Measurements from ENCODE around the gene HAGH. TPM values are rescaled to one million over a fixed set of nuclear protein-coding genes. Genes with fewer than 3 reads are reported as not detected.

Gene HAGH
- 68.2 and 75.2 TPM in 2 replicates for total RNA-seq

DNA sequence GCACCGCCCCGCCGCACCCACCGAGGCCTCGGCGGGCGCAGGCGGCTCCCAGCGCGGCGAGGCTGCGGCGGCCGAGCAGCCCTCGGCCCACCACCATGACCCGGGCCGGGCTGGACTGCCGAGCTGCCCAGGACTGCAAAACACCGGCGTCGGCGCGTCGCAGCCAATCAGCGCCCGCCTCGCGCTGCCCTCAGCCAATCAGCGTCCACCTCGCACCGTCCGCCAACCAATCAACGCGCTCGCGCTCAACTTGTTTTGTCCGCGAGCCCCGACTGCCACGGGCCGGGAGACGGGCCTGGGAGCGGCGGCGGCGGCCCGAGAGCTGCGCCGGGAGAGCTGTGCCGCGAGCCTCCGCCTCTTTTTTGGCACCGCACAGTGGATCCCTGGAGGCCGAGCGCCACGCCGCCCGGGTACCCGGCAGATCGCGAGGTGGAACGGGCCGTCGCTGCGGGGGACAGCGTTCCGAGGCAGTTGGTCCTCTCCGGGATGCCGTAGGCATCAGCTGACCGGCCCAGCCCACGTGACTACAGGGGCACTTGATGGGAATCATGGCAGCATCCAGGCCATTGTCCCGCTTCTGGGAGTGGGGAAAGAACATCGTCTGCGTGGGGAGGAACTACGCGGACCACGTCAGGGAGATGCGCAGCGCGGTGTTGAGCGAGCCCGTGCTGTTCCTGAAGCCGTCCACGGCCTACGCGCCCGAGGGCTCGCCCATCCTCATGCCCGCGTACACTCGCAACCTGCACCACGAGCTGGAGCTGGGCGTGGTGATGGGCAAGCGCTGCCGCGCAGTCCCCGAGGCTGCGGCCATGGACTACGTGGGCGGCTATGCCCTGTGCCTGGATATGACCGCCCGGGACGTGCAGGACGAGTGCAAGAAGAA lies at the start of gene HAGH, which contains the start of gene FAHD1:
HAGH (minus strand) TSS at position 135 of the 883 bp plus-strand sequence; CDS start at position 97, 38 bp downstream.
FAHD1 (plus strand) TSS at position 516 of the 883 bp plus-strand sequence; CDS start at position 549, 33 bp downstream.

DNA sequence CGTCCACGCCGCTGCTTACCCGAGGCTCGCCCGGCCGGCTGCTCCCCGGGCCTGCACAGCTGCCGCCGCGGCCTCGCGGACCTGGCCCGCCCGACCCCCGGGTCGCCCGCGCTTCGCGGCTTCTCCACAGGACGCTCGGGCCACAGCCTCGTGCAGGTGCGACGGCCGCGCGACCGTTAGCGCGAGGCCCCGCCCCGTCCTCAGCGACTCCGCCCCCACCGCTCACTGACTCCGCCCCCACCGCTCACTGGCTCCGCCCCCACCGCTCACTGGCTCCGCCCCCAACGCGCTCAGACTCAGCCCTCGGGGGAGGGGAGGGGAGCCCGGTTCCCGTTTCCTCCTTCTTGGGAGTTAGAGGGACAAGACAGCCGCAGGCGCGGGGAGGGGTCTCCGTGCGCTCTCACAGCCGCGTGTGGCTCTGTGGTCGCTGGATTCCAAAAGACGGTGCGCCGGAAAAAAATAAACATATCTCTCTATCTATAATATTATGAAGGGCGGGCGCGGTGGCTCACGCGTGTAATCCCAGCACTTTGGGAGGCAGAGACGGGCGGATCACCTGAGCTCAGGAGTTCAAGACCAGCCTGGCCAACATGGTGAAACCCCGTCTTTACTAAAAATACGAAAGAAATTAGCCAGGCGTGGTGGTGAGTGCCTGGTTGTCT lies 45.5 kb upstream of the HAGH start, which contains the start of gene MEIOB:
MEIOB (minus strand) TSS at position 191 of the 662 bp plus-strand sequence. CDS start 3,989 bp downstream, outside the sequence.

DNA sequence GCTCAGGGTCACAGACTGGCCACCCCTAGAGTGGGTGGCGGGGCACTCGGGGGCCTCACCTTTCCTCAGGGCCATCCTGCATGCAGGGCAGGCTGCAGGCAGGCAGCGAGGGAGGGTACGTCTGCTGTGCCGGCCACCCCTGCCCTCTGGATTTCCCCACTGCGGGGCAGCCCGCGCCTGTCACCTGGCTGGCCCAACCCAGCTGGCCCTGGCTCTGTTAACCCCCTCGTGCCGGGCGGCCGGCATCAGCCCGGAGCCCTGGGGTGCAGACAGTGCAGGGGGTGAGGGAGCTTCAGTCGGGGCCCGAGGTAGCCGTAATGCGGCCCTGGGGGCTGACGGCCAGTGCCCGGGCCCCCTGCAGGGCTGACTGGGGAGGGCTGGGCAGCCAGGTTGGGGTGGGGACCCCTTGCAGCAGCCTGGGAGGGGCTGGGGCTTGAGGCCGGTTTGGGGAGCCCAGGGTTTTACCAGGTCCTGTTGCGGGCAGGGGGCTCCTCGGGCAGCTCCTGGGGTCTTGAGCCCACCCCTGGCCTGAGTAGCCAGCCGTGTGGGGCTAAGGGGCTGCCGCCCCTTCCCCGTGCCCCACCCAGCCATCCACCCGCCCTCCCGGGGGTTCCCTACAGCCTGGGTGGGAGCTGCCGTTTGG lies 32.9 kb downstream of the HAGH start, which contains the start of gene IGFALS:
IGFALS (minus strand) TSS at position 128 of the 643 bp plus-strand sequence; CDS start at position 75, 53 bp downstream.

DNA sequence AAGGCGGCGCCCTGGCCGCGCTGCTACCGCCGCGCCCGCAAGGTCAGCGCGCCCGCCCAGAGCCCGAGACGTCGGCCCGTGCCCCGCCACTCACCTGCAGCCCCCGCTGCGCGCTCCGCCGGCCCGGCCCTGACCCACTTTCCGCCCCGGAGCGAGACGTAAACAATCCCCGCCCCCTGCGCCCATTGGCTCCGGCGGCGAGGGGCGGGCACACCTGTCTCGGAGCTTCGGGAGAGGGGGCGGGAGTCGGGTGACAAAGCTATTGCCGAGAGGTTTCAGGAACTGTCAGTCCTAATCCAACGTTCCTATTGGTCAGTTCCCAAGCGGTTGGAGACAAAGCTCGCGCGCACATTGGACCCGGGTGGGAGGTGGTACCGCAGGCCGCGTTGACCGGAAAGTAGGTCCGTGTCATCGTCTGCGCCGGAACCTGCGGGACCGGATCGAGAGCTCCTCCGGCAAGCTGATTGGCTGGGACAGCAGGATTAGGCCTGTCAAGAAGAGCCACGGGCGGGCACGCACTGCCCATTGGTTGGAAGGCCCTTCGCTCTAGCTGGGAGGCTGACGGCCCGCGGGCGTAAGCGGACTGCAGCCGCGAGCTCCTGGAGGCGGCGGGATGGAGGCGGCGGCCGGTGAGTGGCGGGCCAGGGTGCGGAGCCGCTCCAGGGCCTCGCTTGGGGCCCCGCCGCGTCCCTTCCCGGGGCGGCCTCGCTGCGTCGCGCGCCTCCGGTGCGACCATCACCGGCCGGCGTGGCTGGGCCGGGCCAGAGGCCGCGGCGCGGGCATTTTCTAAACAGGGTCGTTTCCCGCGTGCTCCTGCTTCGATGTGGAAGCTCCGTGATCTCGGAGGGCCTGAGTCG lies 44.0 kb downstream of the HAGH start, which contains the start of the genes NUBP2 and SPSB3:
NUBP2 (plus strand) TSS at position 553 of the 857 bp plus-strand sequence; CDS start at position 614, 61 bp downstream.
SPSB3 (minus strand) TSS at position 164 of the 857 bp plus-strand sequence. CDS start 1,088 bp downstream, outside the sequence.

DNA sequence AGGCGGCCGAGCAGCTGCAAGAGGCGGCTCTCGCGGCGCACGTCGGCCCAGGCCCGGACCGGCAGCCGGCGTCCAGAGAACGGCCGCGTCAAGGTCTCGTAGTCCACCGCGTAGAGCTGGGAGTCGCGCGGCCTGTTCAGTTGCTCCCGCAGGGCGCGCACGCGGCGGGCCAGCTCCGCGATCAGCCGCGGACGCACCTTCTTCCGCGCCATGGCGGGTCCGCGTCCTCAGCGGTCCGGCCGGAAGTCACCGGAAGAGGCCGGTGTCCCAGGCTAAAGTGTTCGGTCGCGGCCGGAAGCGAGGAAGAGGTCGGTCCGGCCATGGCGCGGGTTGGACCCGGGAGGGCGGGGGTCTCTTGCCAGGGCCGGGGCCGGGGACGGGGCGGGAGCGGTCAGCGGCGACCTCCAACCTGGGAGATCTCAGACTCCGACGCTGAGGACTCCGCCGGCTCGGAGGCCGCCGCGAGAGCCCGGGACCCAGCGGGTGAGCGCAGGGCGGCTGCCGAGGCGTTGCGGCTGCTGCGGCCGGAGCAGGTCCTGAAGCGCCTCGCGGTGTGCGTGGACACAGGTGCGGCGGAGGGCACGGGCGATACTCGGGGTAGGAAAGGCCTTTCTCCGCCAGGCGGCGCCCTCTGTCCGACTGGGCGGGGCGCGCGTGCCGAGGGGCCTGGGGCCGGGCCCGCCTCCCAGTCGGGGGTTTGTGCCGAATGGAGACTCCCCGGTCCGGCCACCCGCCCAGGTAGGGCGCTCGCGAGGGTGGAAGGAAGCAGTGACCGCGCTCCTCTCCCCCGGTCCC lies 53.5 kb downstream of the HAGH start, which contains the start of gene MRPS34:
MRPS34 (minus strand) TSS at position 227 of the 795 bp plus-strand sequence; CDS start at position 212, 15 bp downstream.

DNA sequence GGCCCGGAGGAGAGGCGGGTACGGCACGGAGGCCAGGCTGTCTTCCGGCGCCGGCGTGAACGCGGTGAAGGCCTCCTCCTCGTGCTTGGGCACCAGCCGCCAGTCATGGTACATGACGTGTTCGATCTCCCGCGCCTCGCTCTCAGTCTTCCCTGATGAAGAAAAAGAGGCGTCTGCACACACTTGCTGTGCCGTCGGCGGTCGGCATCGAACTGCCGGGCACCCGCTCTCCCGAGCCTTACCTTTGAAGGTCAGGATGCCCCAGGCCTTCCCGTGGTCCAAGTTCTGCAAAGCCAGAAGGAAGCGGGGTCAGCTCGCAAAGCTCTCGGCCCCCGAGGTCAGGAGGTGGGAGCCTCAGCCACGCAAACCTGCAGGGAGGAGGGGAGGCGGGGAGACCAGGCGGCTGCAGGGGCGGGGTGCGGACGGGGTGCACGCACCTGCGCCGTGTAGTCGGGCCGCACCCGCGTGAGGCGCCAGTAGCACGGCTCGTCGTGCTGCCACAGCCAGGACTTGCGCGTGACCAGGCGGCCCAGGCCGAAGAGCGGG lies 54.2 kb downstream of the HAGH start, which contains the start of gene EME2:
EME2 (plus strand) TSS at position 449 of the 546 bp plus-strand sequence. CDS start 418 bp downstream, outside the sequence.

DNA sequence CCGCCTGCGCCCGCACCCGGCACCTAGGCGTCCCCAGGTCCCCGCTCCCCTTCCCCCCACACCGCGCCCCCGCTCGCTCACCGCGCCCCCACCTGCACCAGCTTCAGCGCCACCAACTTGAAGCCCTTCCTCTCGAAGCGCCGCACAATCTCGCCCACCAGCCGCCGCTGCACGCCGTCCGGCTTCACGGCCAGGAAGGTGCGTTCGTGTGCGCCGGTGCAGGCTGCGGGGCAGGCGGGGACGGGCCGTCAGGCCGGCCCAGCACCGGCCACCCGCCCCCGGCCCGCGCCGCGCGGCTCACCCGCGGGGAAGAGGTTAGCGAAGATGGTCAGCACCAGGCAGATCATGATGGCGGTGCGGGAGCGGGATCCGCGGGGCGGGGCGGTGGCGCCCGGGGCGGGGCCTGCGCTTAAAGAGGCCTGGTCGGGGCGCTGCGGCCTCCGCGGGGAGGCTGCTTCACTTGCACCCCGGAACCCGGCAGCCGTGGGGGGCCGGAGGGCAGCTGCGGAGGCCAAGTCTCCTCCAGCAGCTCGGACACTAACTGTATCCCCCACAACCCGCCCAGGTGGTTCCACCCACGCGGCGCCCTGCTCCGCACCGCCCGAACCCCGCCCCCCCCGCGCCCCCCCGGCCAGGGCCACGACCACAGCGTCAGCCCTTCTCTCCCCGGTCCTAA lies 55.3 kb downstream of the HAGH start, which contains the start of gene NME3:
NME3 (minus strand) TSS at position 356 of the 676 bp plus-strand sequence; CDS start at position 347, 9 bp downstream.

Other genes starting within 250 kb of the HAGH start
- 13.9 and 17.8 TPM in 2 replicates for gene IFT140, start 214.8 kb downstream of the HAGH start, total RNA-seq
- 4.0 and 6.5 TPM in 2 replicates for gene CRAMP1, start 214.5 kb downstream of the HAGH start, total RNA-seq
- 75.2 and 122 TPM in 2 replicates for gene JPT2, start 148.5 kb downstream of the HAGH start, total RNA-seq
- gene MAPK8IP3, start 120.6 kb downstream of the HAGH start, total RNA-seq = 20.0 and 22.2 TPM in 2 replicates
- 114 and 146 TPM in 2 replicates for gene NME3, start 55.3 kb downstream of the HAGH start, total RNA-seq
- 2.8 and 17.8 TPM in 2 replicates for gene EME2, start 54.0 kb downstream of the HAGH start, total RNA-seq
- 91.8 and 93.1 TPM in 2 replicates for gene MRPS34, start 53.7 kb downstream of the HAGH start, total RNA-seq
- 54.2 and 59.3 TPM in 2 replicates for gene SPSB3, start 44.3 kb downstream of the HAGH start, total RNA-seq
- gene NUBP2, start 43.9 kb downstream of the HAGH start, total RNA-seq = 82.7 and 111 TPM in 2 replicates
- gene IGFALS, start 33.1 kb downstream of the HAGH start, total RNA-seq = under 0.01 TPM in 1 of 2 replicates, not detected in the other
- 56.5 and 106 TPM in 2 replicates for gene FAHD1, start 381 bp upstream of the HAGH start, total RNA-seq
- 0.24 TPM in 1 of 2 replicates, not detected in the other for gene MEIOB, start 45.3 kb upstream of the HAGH start, total RNA-seq
- 0.24 TPM in 1 of 2 replicates, not detected in the other for gene HS3ST6, start 91.6 kb upstream of the HAGH start, total RNA-seq
- gene MSRB1, start 116.4 kb upstream of the HAGH start, total RNA-seq = 0.85 and 1.9 TPM in 2 replicates
- 0.24 TPM in 1 of 2 replicates, not detected in the other for gene RPL3L, start 127.9 kb upstream of the HAGH start, total RNA-seq
- gene NDUFB10, start 132.7 kb upstream of the HAGH start, total RNA-seq = 114 and 124 TPM in 2 replicates
- 2,434 and 3,731 TPM in 2 replicates for gene RPS2, start 138.0 kb upstream of the HAGH start, total RNA-seq
- 0.85 TPM in 1 of 2 replicates, not detected in the other for gene RNF151, start 140.0 kb upstream of the HAGH start, total RNA-seq
- gene TBL3, start 145.2 kb upstream of the HAGH start, total RNA-seq = 65.9 and 82.9 TPM in 2 replicates
- 1.2 and 2.6 TPM in 2 replicates for gene NOXO1, start 154.6 kb upstream of the HAGH start, total RNA-seq
- gene GFER, start 157.4 kb upstream of the HAGH start, total RNA-seq = 8.9 and 24.9 TPM in 2 replicates
- gene SYNGR3, start 163.1 kb upstream of the HAGH start, total RNA-seq = 4.7 and 4.8 TPM in 2 replicates
- gene ZNF598, start 183.0 kb upstream of the HAGH start, total RNA-seq = 28.0 and 31.8 TPM in 2 replicates
- gene NPW, start 193.0 kb upstream of the HAGH start, total RNA-seq = under 0.01 and 1.4 TPM in 2 replicates
- gene NHERF2, start 200.1 kb upstream of the HAGH start, total RNA-seq = 12.8 and 17.1 TPM in 2 replicates
- 32.8 and 45.6 TPM in 2 replicates for gene NTHL1, start 221.0 kb upstream of the HAGH start, total RNA-seq
- 30.6 and 31.3 TPM in 2 replicates for gene TSC2, start 221.2 kb upstream of the HAGH start, total RNA-seq

All from tracheal epithelial cell (primary cell).